GM23338 (cell line): ENCODE measurements around the gene FCGR1A. TPM values are rescaled to one million over a fixed set of nuclear protein-coding genes. Genes with fewer than 3 reads are reported as not detected.
"Not testable (repeated sequence)": the region's sequence is repeated elsewhere in the genome, so short reads cannot be mapped to it uniquely, and the experiment has no call there.

Experiments
- ATAC-seq: fragments of 200-7000 bp; cut with Tn5 transposase; 3 replicates; pipeline ENCODE4 v1.9.1; 2020
- DNase-seq: peaks from one replicate; pipeline ENCODE4 v3.0.0-alpha.2; 2015; ENCODE audit warnings: low spot score
- H2AFZ ChIP-seq: fragments of 200-600 bp; sonication (generic); 2 replicates; pipeline ENCODE4 v1.8.0; 2016; ENCODE audit warnings: antibody characterized with exemption, mild to moderate bottlenecking, moderate library complexity
- H3F3A ChIP-seq: fragments of 200-600 bp; sonication (generic); replicated peaks from 2 replicates; pipeline ENCODE4 v1.8.0; 2017; ENCODE audit warnings: antibody characterized with exemption, mixed run types, low read depth
- H3K27ac ChIP-seq: fragments of 200-600 bp; sonication (generic); 2 replicates; pipeline ENCODE4 v1.6.1; 2016; ENCODE audit warnings: low read depth
- H3K27me3 ChIP-seq: fragments of 200-600 bp; sonication (generic); 2 replicates; pipeline ENCODE4 v1.8.0; 2016; ENCODE audit warnings: mild to moderate bottlenecking, mixed run types, moderate library complexity; ENCODE audit not compliant: insufficient read depth
- H3K36me3 ChIP-seq: fragments of 200-600 bp; sonication (generic); 2 replicates; pipeline ENCODE4 v1.8.0; 2016; ENCODE audit warnings: mild to moderate bottlenecking; ENCODE audit not compliant: insufficient read depth
- H3K4me1 ChIP-seq: fragments of 200-600 bp; sonication (generic); 2 replicates; pipeline ENCODE4 v1.8.0; 2016; ENCODE audit warnings: mild to moderate bottlenecking, moderate library complexity; ENCODE audit not compliant: insufficient read depth
- H3K4me2 ChIP-seq: fragments of 200-600 bp; sonication (generic); 2 replicates; pipeline ENCODE4 v1.7.1; 2017; ENCODE audit warnings: mixed run types
- H3K4me3 ChIP-seq: fragments of 200-600 bp; sonication (generic); 2 replicates; pipeline ENCODE4 v1.6.1; 2016; ENCODE audit warnings: mixed run types
- H3K79me2 ChIP-seq: fragments of 200-600 bp; sonication (generic); replicated peaks from 2 replicates; pipeline ENCODE4 v1.8.0; 2017; ENCODE audit warnings: mild to moderate bottlenecking; ENCODE audit not compliant: insufficient read depth
- H3K9me2 ChIP-seq: fragments of 200-600 bp; sonication (generic); 2 replicates; pipeline ENCODE4 v1.8.0; 2017; ENCODE audit not compliant: insufficient read depth
- H4K20me1 ChIP-seq: fragments of 200-600 bp; sonication (generic); replicated peaks from 2 replicates; pipeline ENCODE4 v1.8.0; 2017; ENCODE audit warnings: mild to moderate bottlenecking; ENCODE audit not compliant: insufficient read depth
- H3K27ac Mint-ChIP-seq: 2 replicates; pipeline ENCODE4 v1.8.0; 2020; ENCODE audit warnings: inconsistent platforms, mild to moderate bottlenecking, moderate library complexity, mixed read lengths
- H3K27me3 Mint-ChIP-seq: 3 replicates; pipeline ENCODE4 v1.8.0; 2022; ENCODE audit warnings: low read depth, mild to moderate bottlenecking, moderate library complexity, mixed read lengths, inconsistent platforms; ENCODE audit not compliant: insufficient read depth, poor library complexity
- H3K36me3 Mint-ChIP-seq: 3 replicates; pipeline ENCODE4 v1.8.0; 2021; ENCODE audit warnings: low read depth, mild to moderate bottlenecking, inconsistent platforms, moderate library complexity, mixed read lengths
- H3K4me1 Mint-ChIP-seq: 3 replicates; pipeline ENCODE4 v1.8.0; 2020; ENCODE audit warnings: mild to moderate bottlenecking, inconsistent platforms, mixed read lengths
- H3K4me3 Mint-ChIP-seq: 3 replicates; pipeline ENCODE4 v1.8.0; 2021; ENCODE audit warnings: moderate library complexity, mild to moderate bottlenecking, inconsistent platforms, mixed read lengths
- H3K9me3 Mint-ChIP-seq: 3 replicates; pipeline ENCODE4 v1.8.0; 2020; ENCODE audit warnings: moderate library complexity, mild to moderate bottlenecking, inconsistent platforms, mixed read lengths
- CREB1 ChIP-seq: fragments of 250-450 bp; sonication (Bioruptor Pico); IDR thresholded peaks from 2 replicates; pipeline ENCODE4 v1.5.0; 2020; ENCODE audit warnings: low read depth, mild to moderate bottlenecking, moderate library complexity
- POLR2AphosphoS5 ChIP-seq: IDR thresholded peaks from 2 replicates; pipeline ENCODE4 v1.6.1; 2016; ENCODE audit warnings: antibody characterized with exemption, low read depth
- polyA plus RNA-seq: library from polyadenylated mRNA; unstranded; fragments of >200 nt; fragmentation: Nextera tagmentation; extraction: Ambion mirVana; gene quantifications from 2 replicates; pipeline ENCODE4 v1.2.1, GENCODE V29; 2016
- total RNA-seq: library from RNA; depleted of rRNA; stranded (reverse); fragments of >200 nt; shearing (Covaris generic); gene quantifications from 2 replicates; pipeline ENCODE4 v1.2.3, GENCODE V29; 2014

FCGR1A gene
- total and polyA plus RNA-seq, 2 experiments from 2014 or later, result not detected

- H3K27me3 ChIP-seq, H3K79me2 ChIP-seq, H3K4me1 Mint-ChIP-seq, H3K4me1 ChIP-seq, H3K9me2 ChIP-seq, H3K36me3 Mint-ChIP-seq, H4K20me1 ChIP-seq, H3F3A ChIP-seq, H2AFZ ChIP-seq, H3K9me3 Mint-ChIP-seq, H3K36me3 ChIP-seq: not testable (repeated sequence)
- H3K4me3 ChIP-seq, result peak overlapping the region; percentile 64
- H3K4me2 ChIP-seq, result peak overlapping the region; percentile 50; the same call in 1 of the 2 replicates
- peaks cover 11% of the 10 kb centered on the region for H3K27me3 Mint-ChIP-seq
- DNase-seq, result peak; percentile 92
- peak overlapping the region; percentile 90 for H3K4me3 Mint-ChIP-seq
- peak; percentile 79 for ATAC-seq
- TF ChIP-seq CREB1 (CRISPR knock-in tag) (peak; percentile 53; the same call in 1 of the 2 replicates), POLR2AphosphoS5 (peak; percentile 56; the same call in 1 of the 2 replicates)
- peak overlapping the region; percentile 99 for H3K27ac Mint-ChIP-seq
- peak overlapping the region; percentile 89; the same call in 1 of the 2 replicates for H3K27ac ChIP-seq
These were observed 29.7 kb downstream of the FCGR1A start for GRCh38 chr1:149811890-149812829.

- H3K27ac ChIP-seq, result peak overlapping the region; percentile 89
- not testable (repeated sequence) for H3K79me2 ChIP-seq, H3K9me3 Mint-ChIP-seq, H3F3A ChIP-seq, H3K4me1 Mint-ChIP-seq, H3K27me3 ChIP-seq, H3K36me3 ChIP-seq, H3K9me2 ChIP-seq, H4K20me1 ChIP-seq, H3K4me1 ChIP-seq, H2AFZ ChIP-seq, H3K36me3 Mint-ChIP-seq
- H3K27ac Mint-ChIP-seq, result peak overlapping the region; percentile 99
- peak; percentile 51 for DNase-seq
- peak; percentile 52 for ATAC-seq
- H3K4me3 ChIP-seq, result peak overlapping the region; percentile 64
- peak overlapping the region; percentile 90 for H3K4me3 Mint-ChIP-seq
- H3K4me2 ChIP-seq, result peak overlapping the region; percentile 71; the same call in 1 of the 2 replicates
- peaks cover 11% of the 10 kb centered on the region for H3K27me3 Mint-ChIP-seq
- peak; percentile 76 for TF ChIP-seq POLR2AphosphoS5
These were observed 30.7 kb downstream of the FCGR1A start for GRCh38 chr1:149812893-149813801.

- not testable (repeated sequence) for H3K4me1 Mint-ChIP-seq, H3F3A ChIP-seq, H3K27me3 Mint-ChIP-seq, DNase-seq, H3K9me2 ChIP-seq, H3K27me3 ChIP-seq, H3K27ac Mint-ChIP-seq, H3K79me2 ChIP-seq, H3K4me3 ChIP-seq, H3K36me3 ChIP-seq, H4K20me1 ChIP-seq, H3K4me1 ChIP-seq, H2AFZ ChIP-seq, H3K9me3 Mint-ChIP-seq, H3K36me3 Mint-ChIP-seq, H3K27ac ChIP-seq, H3K4me2 ChIP-seq, ATAC-seq, H3K4me3 Mint-ChIP-seq
These were observed 37.9 kb downstream of the FCGR1A start for GRCh38 chr1:149820387-149820786.

GRCh38 chr1:149826555-149826954, 44.1 kb downstream of the FCGR1A start:
- ATAC-seq, H3K27me3 Mint-ChIP-seq, H3K9me2 ChIP-seq, DNase-seq, H3F3A ChIP-seq, H3K4me3 Mint-ChIP-seq, H3K36me3 Mint-ChIP-seq, H3K27ac ChIP-seq, H3K9me3 Mint-ChIP-seq, H3K4me1 Mint-ChIP-seq, H3K4me2 ChIP-seq, H3K4me3 ChIP-seq, H3K36me3 ChIP-seq, H3K79me2 ChIP-seq, H3K4me1 ChIP-seq, H3K27ac Mint-ChIP-seq, H4K20me1 ChIP-seq, H2AFZ ChIP-seq, H3K27me3 ChIP-seq: not testable (repeated sequence)

- not testable (repeated sequence) for H3K27me3 ChIP-seq, H4K20me1 ChIP-seq, H3K79me2 ChIP-seq, H3K4me2 ChIP-seq, H3K36me3 Mint-ChIP-seq, H3K27ac Mint-ChIP-seq, H3F3A ChIP-seq, H3K9me2 ChIP-seq, H3K36me3 ChIP-seq, H3K4me1 ChIP-seq, H3K4me3 ChIP-seq, DNase-seq, H3K9me3 Mint-ChIP-seq, H3K27me3 Mint-ChIP-seq, H2AFZ ChIP-seq, H3K4me3 Mint-ChIP-seq, H3K4me1 Mint-ChIP-seq, H3K27ac ChIP-seq
- ATAC-seq, result peak; percentile 35
These were observed 49.3 kb downstream of the FCGR1A start for GRCh38 chr1:149831764-149832315.
